CD4-positive, CD25-positive, alpha-beta regulatory T cell (primary cell): Measurements from ENCODE around the gene TRAPPC2B. TPM values are rescaled to one million over a fixed set of nuclear protein-coding genes. Genes with fewer than 3 reads are reported as not detected.

Experiments used
- ATAC-seq, 2 donors: fragments of 150-1000 bp; cut with Tn5 transposase; one replicate each; pipeline ENCODE4 v1.10.0; 2021; ENCODE audit warnings: low read depth in 2 of 2, moderate number of reproducible peaks in 2 of 2, moderate library complexity in 1 of 2
- DNase-seq, 3 donors: peaks; one replicate each; pipeline versions ENCODE4 v3.0.0 to v3.0.0-alpha.2; 2012 to 2022; ENCODE audit warnings: mixed read lengths in 1 of 3
- H3K27ac ChIP-seq: one replicate; pipeline ENCODE4 v1.7.0; 2013; ENCODE audit warnings: mild to moderate bottlenecking, low read length; ENCODE audit not compliant: insufficient read depth, poor library complexity, severe bottlenecking
- H3K27me3 ChIP-seq: one replicate; pipeline ENCODE4 v1.7.0; 2013; ENCODE audit warnings: low read length; ENCODE audit not compliant: control insufficient read depth, insufficient read depth
- H3K36me3 ChIP-seq: one replicate; pipeline ENCODE4 v1.7.0; 2013; ENCODE audit warnings: mild to moderate bottlenecking, low read length, moderate library complexity; ENCODE audit not compliant: control insufficient read depth, insufficient read depth
- H3K4me1 ChIP-seq: 2 replicates; pipeline ENCODE4 v1.7.0; 2013; ENCODE audit warnings: mild to moderate bottlenecking, low read length; ENCODE audit not compliant: insufficient read depth, control insufficient read depth, poor library complexity, severe bottlenecking
- H3K4me3 ChIP-seq: one replicate; pipeline ENCODE4 v1.7.0; 2013; ENCODE audit warnings: low read depth, mild to moderate bottlenecking, low read length, moderate library complexity
- H3K9me3 ChIP-seq, 2 experiments: 1 replicate in 1 of 2; 2 replicates in 1 of 2; pipeline ENCODE4 v1.7.0; 2013; ENCODE audit warnings: low read length in 2 of 2, mild to moderate bottlenecking in 1 of 2, moderate library complexity in 1 of 2; ENCODE audit not compliant: control insufficient read depth in 2 of 2
- H3K27ac Mint-ChIP-seq, 3 donors: one replicate each; pipeline ENCODE4 v1.8.0; 2020 to 2022; ENCODE audit warnings: mild to moderate bottlenecking in 3 of 3, mixed read lengths in 3 of 3, moderate library complexity in 2 of 3
- H3K27me3 Mint-ChIP-seq: one replicate; pipeline ENCODE4 v1.8.0; 2022; ENCODE audit warnings: mild to moderate bottlenecking, mixed read lengths
- H3K36me3 Mint-ChIP-seq: one replicate; pipeline ENCODE4 v1.8.0; 2020; ENCODE audit warnings: mixed read lengths
- H3K4me1 Mint-ChIP-seq, 4 donors: one replicate each; pipeline ENCODE4 v1.8.0; 2020 to 2022; ENCODE audit warnings: mixed read lengths in 4 of 4, mild to moderate bottlenecking in 1 of 4
- H3K4me3 Mint-ChIP-seq, 4 donors: one replicate each; pipeline ENCODE4 v1.8.0; 2020 to 2022; ENCODE audit warnings: mild to moderate bottlenecking in 4 of 4, mixed read lengths in 4 of 4, moderate library complexity in 3 of 4
- H3K9me3 Mint-ChIP-seq, 7 donors: one replicate each; pipeline ENCODE4 v1.8.0; 2020 to 2022; ENCODE audit warnings: mixed read lengths in 7 of 7, mild to moderate bottlenecking in 3 of 7, moderate library complexity in 2 of 7
- polyA plus RNA-seq, 4 donors: library from polyadenylated mRNA; unstranded; fragments of 300-500 nt; fragmentation: Illumina TruSeq; gene quantifications; one replicate each; pipeline ENCODE4 v1.2.3, GENCODE V29; 2021
- total RNA-seq: library from RNA; stranded (reverse); gene quantifications from one replicate; pipeline ENCODE4 v1.2.3, GENCODE V29; 2022

The TRAPPC2B gene
- total and polyA plus RNA-seq, 5 donors from 2014 or later: 11.4 to 28.6 (median 23.7) TPM

GRCh38 chr19:57351867-57352266 is 11.5 kb upstream of the TRAPPC2B start:
- no peak for ATAC-seq

GRCh38 chr19:57355916-57356315 is 7.4 kb upstream of the TRAPPC2B start:
- ATAC-seq (no peak), DNase-seq (no peak)
- Mint-ChIP-seq H3K27me3 (no peaks in the 10 kb centered on the region), H3K4me3 (no peak overlapping the region), H3K4me1 (peaks cover 11 to 31% (median 20%) of the 10 kb centered on the region in 4 donors), H3K9me3 (peaks cover 2 to 88% (median 50%) of the 10 kb centered on the region in 7 donors), H3K36me3 (peaks cover 69% of the 10 kb centered on the region), H3K27ac (no peak overlapping the region)
- no peak overlapping the region for H3K27ac ChIP-seq
- peaks cover 11% of the 10 kb centered on the region for H3K4me1 ChIP-seq
- no peaks in the 10 kb centered on the region for H3K27me3 ChIP-seq
- peaks cover 54% of the 10 kb centered on the region for H3K36me3 ChIP-seq
- peaks cover 75 to 77% of the 10 kb centered on the region in 2 experiments for H3K9me3 ChIP-seq
- H3K4me3 ChIP-seq: no peak overlapping the region

More at GRCh38 chr19:57351867-57352266, 11.5 kb upstream of the TRAPPC2B start:
- H3K4me1 Mint-ChIP-seq: peaks cover 14 to 36% (median 24%) of the 10 kb centered on the region in 4 donors
- H3K9me3 Mint-ChIP-seq: peaks cover 5 to 58% (median 43%) of the 10 kb centered on the region in 7 donors
- peaks cover 52% of the 10 kb centered on the region for H3K36me3 Mint-ChIP-seq
- H3K9me3 ChIP-seq: peaks cover 44 to 48% of the 10 kb centered on the region in 2 experiments
- H3K27me3 ChIP-seq: no peaks in the 10 kb centered on the region
- DNase-seq: no peak
- peaks cover 45% of the 10 kb centered on the region for H3K36me3 ChIP-seq
- H3K4me3 ChIP-seq: peak overlapping the region; percentile 88
- peak overlapping the region in 2 of 3 donors; percentile 93 to 97 for H3K27ac Mint-ChIP-seq
- peak overlapping the region; percentile 92 to 96 (median 96) for H3K4me3 Mint-ChIP-seq
- H3K27me3 Mint-ChIP-seq: peaks cover 9% of the 10 kb centered on the region
- no peak overlapping the region for H3K27ac ChIP-seq
- H3K4me1 ChIP-seq: peaks cover 16% of the 10 kb centered on the region

- ATAC-seq (no peak), DNase-seq (no peak)
- no peak overlapping the region for H3K4me3 Mint-ChIP-seq
- H3K36me3 Mint-ChIP-seq: peaks cover 61% of the 10 kb centered on the region
- no peak overlapping the region for H3K4me3 ChIP-seq
- no peak overlapping the region for H3K27ac Mint-ChIP-seq
- peaks cover 54% of the 10 kb centered on the region for H3K36me3 ChIP-seq
- no peak overlapping the region for H3K27ac ChIP-seq
- H3K27me3 Mint-ChIP-seq: no peaks in the 10 kb centered on the region
- peaks cover 1 to 80% (median 40%) of the 10 kb centered on the region in 7 donors for H3K9me3 Mint-ChIP-seq
- H3K27me3 ChIP-seq: no peaks in the 10 kb centered on the region
- H3K4me1 Mint-ChIP-seq: peaks cover 4 to 19% (median 8%) of the 10 kb centered on the region in 4 donors
- peaks cover under 1% of the 10 kb centered on the region for H3K4me1 ChIP-seq
- peaks cover 74 to 75% of the 10 kb centered on the region in 2 experiments for H3K9me3 ChIP-seq
Measured at GRCh38 chr19:57357406-57357805, 5.9 kb upstream of the TRAPPC2B start.

- Histone ChIP-seq H3K27ac (no peak overlapping the region), H3K36me3 (peaks cover 35% of the 10 kb centered on the region), H3K27me3 (no peaks in the 10 kb centered on the region), H3K4me1 (peaks cover 7% of the 10 kb centered on the region), H3K9me3 (peaks cover 55 to 64% of the 10 kb centered on the region in 2 experiments), H3K4me3 (no peak overlapping the region)
- Mint-ChIP-seq H3K4me1 (peaks cover 13 to 20% (median 15%) of the 10 kb centered on the region in 4 donors), H3K27me3 (no peaks in the 10 kb centered on the region), H3K27ac (no peak overlapping the region), H3K9me3 (peaks cover 0 to 70% (median 37%) of the 10 kb centered on the region in 7 donors), H3K4me3 (no peak overlapping the region), H3K36me3 (peaks cover 55% of the 10 kb centered on the region)
- ATAC-seq (no peak), DNase-seq (no peak)
Measured at GRCh38 chr19:57359300-57359699, 4.1 kb upstream of the TRAPPC2B start.

GRCh38 chr19:57362419-57362818 is 932 bp upstream of the TRAPPC2B start:
- peaks cover 38 to 42% of the 10 kb centered on the region in 2 experiments for H3K9me3 ChIP-seq
- Mint-ChIP-seq H3K4me3 (peak overlapping the region in 3 of 4 donors; percentile 93 to 97 (median 96)), H3K4me1 (peaks cover 13 to 22% (median 15%) of the 10 kb centered on the region in 4 donors), H3K27ac (peak overlapping the region in 1 of 3 donors; percentile 99), H3K27me3 (no peaks in the 10 kb centered on the region), H3K9me3 (peaks cover 0 to 54% (median 16%) of the 10 kb centered on the region in 7 donors), H3K36me3 (peaks cover 26% of the 10 kb centered on the region)
- H3K36me3 ChIP-seq: peaks cover 5% of the 10 kb centered on the region
- ATAC-seq: no peak
- no peak for DNase-seq
- peak overlapping the region; percentile 80 for H3K4me3 ChIP-seq
- peak overlapping the region; percentile 94 for H3K27ac ChIP-seq
- no peaks in the 10 kb centered on the region for H3K27me3 ChIP-seq
- H3K4me1 ChIP-seq: peaks cover 7% of the 10 kb centered on the region

DNA sequence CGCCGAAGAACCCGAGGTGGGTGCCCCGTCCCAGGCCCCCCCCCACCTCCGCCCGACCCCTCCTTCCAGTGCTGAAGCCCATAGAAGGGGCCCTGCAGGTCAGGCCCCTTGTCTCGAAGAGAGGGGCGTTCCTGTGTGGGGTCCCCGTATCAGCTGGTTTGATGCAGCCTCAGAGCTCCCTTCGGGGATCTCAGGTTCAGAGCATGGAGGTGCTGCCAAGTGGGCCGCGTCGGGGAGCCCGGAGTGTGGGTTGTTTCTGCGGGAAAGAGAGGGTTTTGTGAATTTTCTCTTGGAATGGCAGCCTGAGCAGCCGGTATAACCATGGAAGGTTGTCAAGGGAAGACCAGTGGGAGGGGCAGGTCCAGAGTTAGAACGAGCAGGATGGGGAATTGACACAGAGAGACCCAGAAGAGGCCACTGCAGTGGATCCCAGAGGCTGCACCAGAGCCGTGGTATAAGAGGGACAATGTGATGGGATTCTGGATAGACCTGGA is 384 bp downstream of the TRAPPC2B start:
- Histone ChIP-seq H3K27ac (peak overlapping the region; percentile 94), H3K36me3 (peaks cover 1% of the 10 kb centered on the region), H3K4me3 (peak overlapping the region; percentile 76), H3K9me3 (peaks cover 27 to 30% of the 10 kb centered on the region in 2 experiments), H3K27me3 (no peaks in the 10 kb centered on the region), H3K4me1 (peaks cover 7% of the 10 kb centered on the region)
- H3K4me1 Mint-ChIP-seq: peaks cover 13 to 22% (median 18%) of the 10 kb centered on the region in 4 donors
- peak overlapping the region in 2 of 3 donors; percentile 98 to 99 for H3K27ac Mint-ChIP-seq
- peak overlapping the region; percentile 93 to 97 (median 96) for H3K4me3 Mint-ChIP-seq
- ATAC-seq: no peak
- H3K36me3 Mint-ChIP-seq: peaks cover 23% of the 10 kb centered on the region
- peaks cover 0 to 49% (median 24%) of the 10 kb centered on the region in 7 donors for H3K9me3 Mint-ChIP-seq
- H3K27me3 Mint-ChIP-seq: no peaks in the 10 kb centered on the region
- DNase-seq: peak in 1 of 3 donors; percentile 7

GRCh38 chr19:57366776-57367175 is 3.4 kb downstream of the TRAPPC2B start:
- peak overlapping the region in 3 of 4 donors; percentile 4 to 11 (median 9) for H3K4me3 Mint-ChIP-seq
- H3K36me3 Mint-ChIP-seq: peaks cover 36% of the 10 kb centered on the region

More at GRCh38 chr19:57366776-57367175, 3.4 kb downstream of the TRAPPC2B start:
- Histone ChIP-seq H3K9me3 (peaks cover 14 to 17% of the 10 kb centered on the region in 2 experiments), H3K27ac (no peak overlapping the region), H3K4me3 (no peak overlapping the region), H3K36me3 (peaks cover 3% of the 10 kb centered on the region), H3K27me3 (no peaks in the 10 kb centered on the region), H3K4me1 (peaks cover 7% of the 10 kb centered on the region)
- Mint-ChIP-seq H3K27me3 (no peaks in the 10 kb centered on the region), H3K9me3 (peaks cover 0 to 37% (median 24%) of the 10 kb centered on the region in 7 donors), H3K4me1 (peaks cover 13 to 22% (median 18%) of the 10 kb centered on the region in 4 donors), H3K27ac (no peak overlapping the region)
- DNase-seq: no peak
- no peak for ATAC-seq
